Measurements from ENCODE around the gene POLR3K. TPM values are rescaled to one million over a fixed set of nuclear protein-coding genes. Genes with fewer than 3 reads are reported as not detected.

The POLR3K gene
- total RNA-seq, 2 experiments from 2014 or later = 26.2 to 74.1 TPM

DNA sequence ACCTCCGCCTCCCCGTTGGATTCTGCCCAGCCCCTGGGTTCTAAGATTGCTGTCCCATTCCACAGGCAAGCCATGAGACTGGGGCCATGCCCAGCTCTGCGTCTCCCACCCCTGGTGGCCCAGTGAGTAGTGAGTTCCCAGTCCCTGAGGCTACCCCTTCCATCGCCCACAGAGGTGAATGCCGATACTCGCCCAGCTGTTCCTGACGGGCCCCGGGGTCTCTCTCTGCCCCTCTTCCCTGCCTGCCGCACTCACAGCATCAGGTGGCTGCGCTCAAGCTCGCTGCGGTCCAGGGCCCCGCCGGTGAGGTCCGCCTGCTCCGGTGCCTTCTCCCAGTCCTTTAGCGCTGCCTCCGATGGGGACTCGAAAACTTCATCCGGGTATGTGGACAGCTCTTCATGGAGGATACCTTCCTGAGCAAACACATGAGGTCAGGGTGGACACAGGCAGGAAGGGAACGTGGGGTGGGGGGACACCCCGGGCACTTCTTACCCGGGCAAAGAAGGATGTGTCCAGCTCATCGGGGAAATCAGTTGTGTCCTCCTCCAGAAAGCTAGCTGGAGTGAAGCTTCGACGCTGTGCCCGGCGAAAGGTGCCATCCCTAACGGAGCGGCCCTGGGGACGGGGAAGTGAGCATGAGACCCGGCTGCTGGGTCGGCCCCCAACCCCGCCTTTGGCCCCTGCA, 9.0 kb upstream of the POLR3K start:
- H3K4me1 ChIP-seq (ENCODE audit: insufficient read depth, low read length, poor library complexity, severe bottlenecking) = no peaks in the 10 kb centered on the region
- H4K20me1 ChIP-seq (ENCODE audit: insufficient read depth, low read length) = no peaks in the 10 kb centered on the region
- intact Hi-C loops (cut with micrococcal nuclease; ENCODE audit: unreplicated experiment) = no loop called here
- ChIA-PET CTCF (ENCODE audit: unreplicated experiment) (no interaction called here), POLR2A (no interaction called here)
- H3K9me2 ChIP-seq (ENCODE audit: insufficient read depth, low read length) = no peaks in the 10 kb centered on the region
- H3K79me2 ChIP-seq (ENCODE audit: insufficient read depth, low read depth, low read length) = no peaks in the 10 kb centered on the region
- TF ChIP-seq, protein P1, sequence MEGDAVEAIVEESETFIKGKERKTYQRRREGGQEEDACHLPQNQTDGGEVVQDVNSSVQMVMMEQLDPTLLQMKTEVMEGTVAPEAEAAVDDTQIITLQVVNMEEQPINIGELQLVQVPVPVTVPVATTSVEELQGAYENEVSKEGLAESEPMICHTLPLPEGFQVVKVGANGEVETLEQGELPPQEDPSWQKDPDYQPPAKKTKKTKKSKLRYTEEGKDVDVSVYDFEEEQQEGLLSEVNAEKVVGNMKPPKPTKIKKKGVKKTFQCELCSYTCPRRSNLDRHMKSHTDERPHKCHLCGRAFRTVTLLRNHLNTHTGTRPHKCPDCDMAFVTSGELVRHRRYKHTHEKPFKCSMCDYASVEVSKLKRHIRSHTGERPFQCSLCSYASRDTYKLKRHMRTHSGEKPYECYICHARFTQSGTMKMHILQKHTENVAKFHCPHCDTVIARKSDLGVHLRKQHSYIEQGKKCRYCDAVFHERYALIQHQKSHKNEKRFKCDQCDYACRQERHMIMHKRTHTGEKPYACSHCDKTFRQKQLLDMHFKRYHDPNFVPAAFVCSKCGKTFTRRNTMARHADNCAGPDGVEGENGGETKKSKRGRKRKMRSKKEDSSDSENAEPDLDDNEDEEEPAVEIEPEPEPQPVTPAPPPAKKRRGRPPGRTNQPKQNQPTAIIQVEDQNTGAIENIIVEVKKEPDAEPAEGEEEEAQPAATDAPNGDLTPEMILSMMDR (conservative IDR thresholded peaks at IDR 0.05; ENCODE audit: low read length) = no peak
- TF ChIP-seq EZH2phosphoT487 (IDR thresholded peaks at IDR 0.05; ENCODE audit: borderline replicate concordance, low read depth, low read length) = no peak
- no peak overlapping the region for H3K27ac ChIP-seq (ENCODE audit: low read depth, low read length, poor library complexity, severe bottlenecking)
- H3K4me2 ChIP-seq (ENCODE audit: low read length) = no peak overlapping the region
- BruUV-seq (replicated peaks) = no TSS peak
- no peaks in the 10 kb centered on the region for H3K9me3 ChIP-seq (ENCODE audit: low read length)
- no peak for DNase-seq (ENCODE audit: low spot score)
- H2AFZ ChIP-seq (ENCODE audit: low read length) = no peak overlapping the region
- H3K4me3 ChIP-seq (ENCODE audit: low read depth, low read length, poor library complexity, severe bottlenecking) = no peak overlapping the region
- peaks cover 15% of the 10 kb centered on the region; the same call in 1 of the 2 replicates for H3K36me3 ChIP-seq (ENCODE audit: insufficient read depth, low read length)

DNA sequence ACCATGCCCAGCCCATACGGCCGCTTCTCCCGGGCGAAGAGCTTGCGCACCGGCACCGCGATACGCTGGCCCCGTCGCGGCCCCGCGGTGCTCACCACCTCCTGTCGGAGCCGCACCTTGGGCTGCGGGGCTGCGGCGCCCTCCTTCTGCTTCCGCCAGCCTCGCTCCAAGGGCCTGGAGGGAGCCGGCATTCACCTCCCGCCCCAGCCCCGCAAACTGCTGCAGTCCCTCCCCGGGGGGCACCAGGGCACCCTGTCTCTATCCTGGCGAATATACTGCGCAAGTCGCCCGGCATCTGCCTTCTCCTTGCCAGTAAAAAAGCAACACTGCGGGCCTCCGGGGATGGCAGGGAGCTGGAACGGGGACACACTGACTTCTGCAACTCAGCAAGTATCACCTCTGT, 8.5 kb upstream of the POLR3K start:
- intact Hi-C loops (cut with micrococcal nuclease; ENCODE audit: unreplicated experiment) = no loop called here
- no TSS peak for BruUV-seq (replicated peaks)
- DNase-seq (ENCODE audit: low spot score) = no peak
- peaks cover 21% of the 10 kb centered on the region for H3K36me3 ChIP-seq (ENCODE audit: insufficient read depth, low read length)
- no peak overlapping the region for H3K4me2 ChIP-seq (ENCODE audit: low read length)
- H3K27ac ChIP-seq (ENCODE audit: low read depth, low read length, poor library complexity, severe bottlenecking) = no peak overlapping the region
- H3K79me2 ChIP-seq (ENCODE audit: insufficient read depth, low read depth, low read length) = no peaks in the 10 kb centered on the region
- TF ChIP-seq EZH2phosphoT487 (IDR thresholded peaks at IDR 0.05; ENCODE audit: borderline replicate concordance, low read depth, low read length) = no peak
- TF ChIP-seq, protein P1 (conservative IDR thresholded peaks at IDR 0.05; ENCODE audit: low read length) = no peak
- H3K9me2 ChIP-seq (ENCODE audit: insufficient read depth, low read length) = no peaks in the 10 kb centered on the region
- H2AFZ ChIP-seq (ENCODE audit: low read length) = no peak overlapping the region
- ChIA-PET CTCF (ENCODE audit: unreplicated experiment) (no interaction called here), POLR2A (no interaction called here)
- no peaks in the 10 kb centered on the region for H4K20me1 ChIP-seq (ENCODE audit: insufficient read depth, low read length)
- no peaks in the 10 kb centered on the region for H3K4me1 ChIP-seq (ENCODE audit: insufficient read depth, low read length, poor library complexity, severe bottlenecking)
- no peak overlapping the region for H3K4me3 ChIP-seq (ENCODE audit: low read depth, low read length, poor library complexity, severe bottlenecking)
- no peaks in the 10 kb centered on the region for H3K9me3 ChIP-seq (ENCODE audit: low read length)
